ENCODE measurements around the gene EHMT2. TPM values are rescaled to one million over a fixed set of nuclear protein-coding genes. Genes with fewer than 3 reads are reported as not detected.

Gene EHMT2
- total and polyA plus RNA-seq, 2 donors (not counting 1 experiment from before 2014, with no cell fraction given) = 22.0 to 60.1 TPM

DNA sequence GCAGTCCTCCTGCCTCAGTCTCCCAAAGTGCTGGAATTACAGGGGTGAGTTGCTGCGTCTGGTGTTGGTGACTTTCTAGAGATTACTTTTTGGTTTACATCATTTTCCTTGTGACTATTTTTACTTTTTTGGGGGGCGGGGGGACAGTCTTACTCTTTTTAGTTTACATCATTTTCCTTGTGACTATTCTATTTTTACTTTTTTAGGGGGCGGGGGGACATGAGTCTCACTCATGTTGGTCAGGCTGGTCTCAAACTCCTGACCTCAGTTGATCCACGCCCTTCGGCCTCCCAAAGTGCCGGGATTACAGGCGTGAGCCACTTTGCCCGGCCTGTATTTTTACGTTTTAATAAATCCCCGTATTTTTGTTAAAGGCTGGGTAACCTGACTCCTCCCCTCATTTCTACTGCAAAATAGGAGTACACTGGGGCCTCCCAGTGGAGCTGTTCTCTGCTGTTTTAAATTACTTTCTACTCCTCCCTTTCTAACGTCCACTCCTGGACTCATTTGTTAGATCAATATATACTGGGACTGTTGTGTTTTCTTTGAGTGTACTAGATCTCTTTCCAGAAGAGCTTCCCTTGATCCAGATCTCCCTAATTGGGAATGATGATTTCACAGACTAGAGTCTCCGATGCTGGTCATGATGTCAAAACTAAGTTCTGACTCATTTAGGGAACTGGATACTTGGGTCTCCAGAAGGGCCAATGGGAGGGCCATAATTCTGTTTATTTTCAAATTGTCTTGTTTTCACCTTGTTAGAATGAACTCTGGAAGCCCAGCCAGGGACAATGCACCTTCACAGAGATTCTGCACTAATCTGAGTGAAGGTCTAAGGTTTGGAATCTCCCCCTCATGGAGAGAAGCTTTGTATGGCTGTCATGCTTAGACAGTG, 60.8 kb downstream of the EHMT2 start:
- Histone ChIP-seq H3K4me3 (replicated peaks in 1 of 4; ENCODE audit: control extremely low read depth in 1 of 4, insufficient read depth in 1 of 4, low read depth in 3 of 4, low read length in 4 of 4) (peak overlapping the region; percentile 70 to 97 (median 74)), H3K9ac (ENCODE audit: insufficient read depth, low read length) (peak overlapping the region; percentile 51), H3K9me3 (ENCODE audit: control insufficient read depth, insufficient read depth, low read depth, low read length) (no peaks in the 10 kb centered on the region), H3K79me2 (ENCODE audit: control insufficient read depth, insufficient read depth, low read length) (peaks cover 42% of the 10 kb centered on the region), H3K27me3 (ENCODE audit: control insufficient read depth, insufficient read depth, low read length) (no peaks in the 10 kb centered on the region), H3K36me3 (ENCODE audit: control insufficient read depth, insufficient read depth, low read length) (peaks cover 18% of the 10 kb centered on the region), H3K4me2 (ENCODE audit: extremely low read depth, insufficient read depth, low read length) (peak overlapping the region; percentile 81), H2AFZ (ENCODE audit: low read length) (no peak overlapping the region), H3K4me1 (ENCODE audit: control insufficient read depth, extremely low read depth, insufficient read depth, low read length) (peaks cover 15% of the 10 kb centered on the region), H4K20me1 (ENCODE audit: control insufficient read depth, extremely low read depth, insufficient read depth, low read length) (peaks cover 6% of the 10 kb centered on the region), H3K27ac (ENCODE audit: insufficient read depth, low read length) (peak overlapping the region; percentile 93)
- TF ChIP-seq, protein P1, sequence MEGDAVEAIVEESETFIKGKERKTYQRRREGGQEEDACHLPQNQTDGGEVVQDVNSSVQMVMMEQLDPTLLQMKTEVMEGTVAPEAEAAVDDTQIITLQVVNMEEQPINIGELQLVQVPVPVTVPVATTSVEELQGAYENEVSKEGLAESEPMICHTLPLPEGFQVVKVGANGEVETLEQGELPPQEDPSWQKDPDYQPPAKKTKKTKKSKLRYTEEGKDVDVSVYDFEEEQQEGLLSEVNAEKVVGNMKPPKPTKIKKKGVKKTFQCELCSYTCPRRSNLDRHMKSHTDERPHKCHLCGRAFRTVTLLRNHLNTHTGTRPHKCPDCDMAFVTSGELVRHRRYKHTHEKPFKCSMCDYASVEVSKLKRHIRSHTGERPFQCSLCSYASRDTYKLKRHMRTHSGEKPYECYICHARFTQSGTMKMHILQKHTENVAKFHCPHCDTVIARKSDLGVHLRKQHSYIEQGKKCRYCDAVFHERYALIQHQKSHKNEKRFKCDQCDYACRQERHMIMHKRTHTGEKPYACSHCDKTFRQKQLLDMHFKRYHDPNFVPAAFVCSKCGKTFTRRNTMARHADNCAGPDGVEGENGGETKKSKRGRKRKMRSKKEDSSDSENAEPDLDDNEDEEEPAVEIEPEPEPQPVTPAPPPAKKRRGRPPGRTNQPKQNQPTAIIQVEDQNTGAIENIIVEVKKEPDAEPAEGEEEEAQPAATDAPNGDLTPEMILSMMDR (conservative IDR thresholded peaks at IDR 0.05 in 1 of 2, IDR thresholded peaks at IDR 0.05 in 1 of 2; ENCODE audit: low read depth in 1 of 2, low read length in 2 of 2) = peak in 1 of 2 donors; percentile 25
- no peak for TF ChIP-seq EZH2 (IDR thresholded peaks at IDR 0.05; ENCODE audit: low read length, missing control alignments)
- peak in 1 of 2 donors; percentile 65 for DNase-seq (ENCODE audit: low read depth in 2 of 2)

DNA sequence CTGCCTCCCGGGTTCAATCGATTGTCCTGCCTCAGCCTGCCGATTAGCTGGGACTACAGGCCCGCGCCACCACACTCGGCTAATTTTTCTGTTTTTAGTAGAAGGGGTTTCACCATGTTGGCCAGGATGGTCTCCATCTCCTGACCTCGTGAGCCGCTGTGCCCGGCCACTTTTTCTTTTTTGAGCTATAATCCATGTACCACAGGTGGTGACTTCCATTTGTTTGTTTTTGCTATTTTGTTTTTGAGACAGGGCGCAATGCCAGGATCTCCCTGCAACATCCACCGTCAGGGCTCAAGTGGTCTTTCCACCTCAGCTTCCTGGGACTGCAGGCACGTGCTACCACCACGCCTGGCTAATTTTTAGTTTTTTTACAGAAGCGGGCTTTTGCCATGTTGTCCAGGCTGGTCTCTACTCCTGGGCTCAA, 61.4 kb downstream of the EHMT2 start:
- Histone ChIP-seq H3K4me1 (ENCODE audit: control insufficient read depth, extremely low read depth, insufficient read depth, low read length) (peaks cover 15% of the 10 kb centered on the region), H4K20me1 (ENCODE audit: control insufficient read depth, extremely low read depth, insufficient read depth, low read length) (peaks cover 6% of the 10 kb centered on the region), H3K79me2 (ENCODE audit: control insufficient read depth, insufficient read depth, low read length) (peaks cover 49% of the 10 kb centered on the region), H3K4me3 (replicated peaks in 1 of 4; ENCODE audit: control extremely low read depth in 1 of 4, insufficient read depth in 1 of 4, low read depth in 3 of 4, low read length in 4 of 4) (peak overlapping the region; percentile 70 to 97 (median 74)), H2AFZ (ENCODE audit: low read length) (no peak overlapping the region), H3K9ac (ENCODE audit: insufficient read depth, low read length) (peak overlapping the region; percentile 51), H3K4me2 (ENCODE audit: extremely low read depth, insufficient read depth, low read length) (peak overlapping the region; percentile 81), H3K27ac (ENCODE audit: insufficient read depth, low read length) (peak overlapping the region; percentile 93), H3K27me3 (ENCODE audit: control insufficient read depth, insufficient read depth, low read length) (no peaks in the 10 kb centered on the region), H3K36me3 (ENCODE audit: control insufficient read depth, insufficient read depth, low read length) (peaks cover 18% of the 10 kb centered on the region), H3K9me3 (ENCODE audit: control insufficient read depth, insufficient read depth, low read depth, low read length) (no peaks in the 10 kb centered on the region)
- DNase-seq (ENCODE audit: low read depth in 2 of 2) = no peak
- TF ChIP-seq, protein P1 (conservative IDR thresholded peaks at IDR 0.05 in 1 of 2, IDR thresholded peaks at IDR 0.05 in 1 of 2; ENCODE audit: low read depth in 1 of 2, low read length in 2 of 2) = no peak
- no peak for TF ChIP-seq EZH2 (IDR thresholded peaks at IDR 0.05; ENCODE audit: low read length, missing control alignments)

DNA sequence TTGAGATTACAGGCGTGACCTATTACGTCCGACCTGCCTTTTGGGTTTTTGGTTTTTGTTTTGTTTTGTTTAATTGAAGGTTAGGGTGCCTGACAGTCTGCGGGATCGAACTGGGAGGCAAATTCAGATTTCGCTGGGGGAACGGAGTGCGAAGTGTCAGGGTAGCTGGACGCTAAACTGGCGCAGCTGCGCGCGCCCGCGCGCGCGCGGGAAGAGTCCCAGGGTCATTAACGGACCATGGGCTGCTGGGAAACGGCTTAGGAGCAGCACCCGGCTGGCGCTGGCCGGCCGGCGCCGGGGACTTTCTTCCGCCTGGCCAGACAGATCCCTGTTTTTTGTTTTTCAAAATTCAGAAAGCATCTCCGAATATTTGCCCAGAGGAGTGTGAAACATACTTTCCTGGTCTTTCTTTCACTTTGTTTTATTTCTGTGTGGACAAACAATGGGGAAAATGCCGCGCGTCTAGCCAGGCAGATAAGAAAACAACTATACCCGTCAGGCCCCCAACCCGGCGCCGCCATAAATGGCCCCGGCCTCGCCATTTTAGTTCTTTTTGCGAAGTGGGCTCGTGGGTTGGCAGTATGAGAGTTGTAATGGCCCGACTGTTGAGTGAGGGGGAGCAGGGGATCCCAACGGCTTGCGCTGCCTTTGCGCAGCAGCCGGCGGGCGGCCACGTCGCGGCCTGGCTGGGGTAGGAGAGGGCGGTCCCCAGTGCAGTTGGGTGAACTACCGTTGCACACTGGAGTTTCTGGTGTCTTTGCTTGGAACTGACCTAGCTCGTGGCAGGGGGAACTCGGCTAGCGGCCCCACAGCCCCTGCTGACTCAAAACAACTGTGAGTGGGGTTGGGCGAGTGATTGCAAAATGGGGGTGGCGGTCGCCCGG, 62.9 kb downstream of the EHMT2 start:
- Histone ChIP-seq H3K79me2 (ENCODE audit: control insufficient read depth, insufficient read depth, low read length) (peaks cover 63% of the 10 kb centered on the region), H3K9me3 (ENCODE audit: control insufficient read depth, insufficient read depth, low read depth, low read length) (no peaks in the 10 kb centered on the region), H3K4me3 (replicated peaks in 1 of 4; ENCODE audit: control extremely low read depth in 1 of 4, insufficient read depth in 1 of 4, low read depth in 3 of 4, low read length in 4 of 4) (peak overlapping the region; percentile 70 to 97 (median 74)), H3K27me3 (ENCODE audit: control insufficient read depth, insufficient read depth, low read length) (no peaks in the 10 kb centered on the region), H3K36me3 (ENCODE audit: control insufficient read depth, insufficient read depth, low read length) (peaks cover 17% of the 10 kb centered on the region), H2AFZ (ENCODE audit: low read length) (peak overlapping the region; percentile 52), H3K9ac (ENCODE audit: insufficient read depth, low read length) (peak overlapping the region; percentile 80), H3K4me2 (ENCODE audit: extremely low read depth, insufficient read depth, low read length) (peak overlapping the region; percentile 81), H4K20me1 (ENCODE audit: control insufficient read depth, extremely low read depth, insufficient read depth, low read length) (peaks cover 6% of the 10 kb centered on the region), H3K4me1 (ENCODE audit: control insufficient read depth, extremely low read depth, insufficient read depth, low read length) (peaks cover 15% of the 10 kb centered on the region), H3K27ac (ENCODE audit: insufficient read depth, low read length) (peak overlapping the region; percentile 93)
- DNase-seq (ENCODE audit: low read depth in 2 of 2) = peak; percentile 79 to 89
- no peak for TF ChIP-seq EZH2 (IDR thresholded peaks at IDR 0.05; ENCODE audit: low read length, missing control alignments)
- TF ChIP-seq, protein P1 (conservative IDR thresholded peaks at IDR 0.05 in 1 of 2, IDR thresholded peaks at IDR 0.05 in 1 of 2; ENCODE audit: low read depth in 1 of 2, low read length in 2 of 2) = no peak
